NCI-H345 (cell line): ENCODE measurements around the gene KLF16.

ENCODE experiments used
- DNase-seq: peaks from one replicate; lab custom pipeline; 2025; lab: John Stamatoyannopoulos, UW

KLF16 gene

GRCh38 chr19:1854542-1855039, 8.8 kb downstream of the KLF16 start:
- DNase-seq = no peak

- DNase-seq = no peak
Observed at GRCh38 chr19:1854039-1854541, 9.3 kb downstream of the KLF16 start.

- no peak for DNase-seq
Observed at GRCh38 chr19:1853295-1854038, 9.9 kb downstream of the KLF16 start.

- DNase-seq = no peak
Observed at GRCh38 chr19:1852581-1853128, 10.7 kb downstream of the KLF16 start.

- no peak for DNase-seq
Observed at GRCh38 chr19:1851654-1852580, 11.5 kb downstream of the KLF16 start.

- no peak for DNase-seq
Observed at GRCh38 chr19:1850809-1851653, 12.3 kb downstream of the KLF16 start.

- DNase-seq = no peak
Observed at GRCh38 chr19:1849886-1850398, 13.4 kb downstream of the KLF16 start.

- DNase-seq = no peak
Observed at GRCh38 chr19:1849132-1849474, 14.3 kb downstream of the KLF16 start.

GRCh38 chr19:1848399-1849131, 14.8 kb downstream of the KLF16 start, which contains the start of gene REXO1:
REXO1 (minus strand) TSS chr19:1848483; CDS start chr19:1848358, 125 bp downstream.
- DNase-seq = peak; percentile 97

- no peak for DNase-seq
Observed at GRCh38 chr19:1847684-1848398, 15.5 kb downstream of the KLF16 start.

- no peak for DNase-seq
Observed at GRCh38 chr19:1847348-1847683, 16.1 kb downstream of the KLF16 start.

GRCh38 chr19:1846517-1847204, 16.7 kb downstream of the KLF16 start:
- DNase-seq = no peak

GRCh38 chr19:1845642-1846041, 17.7 kb downstream of the KLF16 start:
- DNase-seq = no peak

GRCh38 chr19:1845125-1845515, 18.3 kb downstream of the KLF16 start:
- DNase-seq = no peak

GRCh38 chr19:1844513-1845124, 18.8 kb downstream of the KLF16 start:
- DNase-seq = no peak

GRCh38 chr19:1843646-1844394, 19.6 kb downstream of the KLF16 start:
- no peak for DNase-seq

- DNase-seq = no peak
Observed at GRCh38 chr19:1843116-1843515, 20.3 kb downstream of the KLF16 start.

- DNase-seq = no peak
Observed at GRCh38 chr19:1841209-1841924, 22.0 kb downstream of the KLF16 start.
